Stimulated activated CD4-positive, alpha-beta T cell treated with anti-CD3 and anti-CD28 coated beads, TNF-alpha, amount 100 ng/mL, for 1 hour (primary cell): ENCODE results near the gene ANAPC16.
"Not testable (repeated sequence)": the region's sequence is repeated elsewhere in the genome, so short reads cannot be mapped to it uniquely, and the experiment has no call there.

ENCODE experiments used
- DNase-seq, 3 donors: peaks; one replicate each; pipeline ENCODE4 v3.0.0-alpha.2; 2020; ENCODE audit warnings: low read depth in 3 of 3, low spot score in 1 of 3

Gene ANAPC16

DNA sequence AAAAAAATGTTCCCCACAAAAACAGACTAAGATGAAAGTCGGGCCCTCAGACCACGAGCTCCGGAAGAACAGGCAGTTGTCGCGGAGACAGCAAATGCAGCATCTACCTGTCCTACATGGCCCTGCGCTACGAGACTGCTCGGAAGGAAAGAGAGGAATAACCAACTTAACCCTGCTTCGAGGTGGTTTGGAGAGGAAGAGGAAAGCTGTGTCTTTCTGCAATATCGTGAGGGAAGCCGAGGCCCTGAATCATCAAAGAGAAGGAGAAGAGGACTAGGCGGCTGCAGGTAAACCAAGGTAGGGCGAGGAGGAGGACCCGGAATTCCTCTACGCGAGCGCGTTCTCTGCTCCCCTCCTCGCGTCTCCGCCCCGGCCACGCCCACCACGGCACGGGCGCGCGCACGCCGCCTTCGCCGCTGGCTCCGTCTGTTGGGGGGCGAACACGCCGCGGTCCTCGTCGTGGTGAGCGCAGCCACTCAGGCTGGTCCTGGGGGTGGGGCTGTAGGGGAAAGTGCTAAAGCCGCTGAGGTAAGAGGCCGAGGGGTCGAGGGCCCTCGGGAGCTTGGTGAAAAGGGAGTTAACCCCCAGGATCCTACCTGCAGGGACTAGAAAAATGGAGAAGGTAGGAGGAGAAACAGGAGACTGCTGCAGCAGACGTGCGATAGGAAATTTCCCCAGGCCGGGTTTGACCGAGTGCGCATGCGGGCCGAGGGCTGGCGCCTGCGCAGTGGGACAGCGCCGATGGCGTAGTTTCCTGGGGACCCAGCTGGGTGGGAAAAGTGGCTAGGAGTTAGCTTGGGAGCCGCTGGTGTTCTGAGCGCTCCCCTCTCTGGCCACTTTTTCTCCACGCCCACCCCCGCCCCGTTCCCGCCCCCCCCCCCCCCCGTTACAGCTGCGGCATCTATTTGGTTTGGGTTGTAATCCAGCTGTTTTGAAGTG is at the start of gene ANAPC16, which contains the start of gene ASCC1:
Gene ANAPC16, plus strand, starts transcription at position 402 of the 939 bp plus-strand sequence. CDS start 7,903 bp downstream, outside the sequence.
Gene ASCC1, minus strand, starts transcription at position 666 of the 939 bp plus-strand sequence. CDS start 2,978 bp downstream, outside the sequence.
- DNase-seq: peak; percentile 83 to 94 (median 89)

DNA sequence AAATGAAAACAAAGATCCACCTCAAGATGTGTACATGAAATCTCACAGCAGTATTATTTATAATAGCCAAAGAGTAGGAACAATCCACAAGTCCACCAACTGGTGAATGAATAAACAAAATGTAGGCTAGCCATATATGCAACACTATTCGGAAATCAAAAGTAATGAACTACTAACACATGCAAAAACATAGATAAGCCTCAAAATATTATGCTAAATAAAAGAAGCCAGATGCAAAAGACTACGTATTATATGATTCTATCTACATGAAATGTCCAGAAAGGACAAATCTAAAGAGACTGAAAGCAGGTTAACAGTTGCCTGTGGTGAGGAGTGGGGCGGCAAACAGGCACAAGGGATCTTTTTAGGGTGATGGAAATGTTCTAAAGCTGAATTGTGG is 48.7 kb upstream of the ANAPC16 start:
- DNase-seq: no peak

DNA sequence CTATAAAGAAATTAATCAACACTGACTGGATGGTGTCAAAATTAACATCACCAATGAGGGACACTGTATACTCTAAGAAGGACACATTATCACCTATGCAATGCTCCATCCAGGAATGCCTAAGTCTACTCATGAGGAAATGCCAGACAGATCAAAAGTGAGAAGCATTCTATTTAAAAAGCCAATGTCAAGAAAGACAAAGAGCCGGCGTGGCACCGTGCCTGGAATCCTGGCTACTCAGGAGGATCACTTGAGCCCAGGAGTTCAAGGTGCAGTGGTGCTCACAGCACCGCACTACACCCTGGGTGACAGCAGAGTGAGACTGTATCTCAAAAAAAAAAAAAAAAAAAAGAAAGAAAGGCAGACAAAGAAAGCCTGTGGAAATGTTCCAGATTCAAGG is 45.5 kb upstream of the ANAPC16 start:
- no peak for DNase-seq

- DNase-seq: no peak
These were observed 45.1 kb upstream of the ANAPC16 start for GRCh38 chr10:72170733-72171132.

DNA sequence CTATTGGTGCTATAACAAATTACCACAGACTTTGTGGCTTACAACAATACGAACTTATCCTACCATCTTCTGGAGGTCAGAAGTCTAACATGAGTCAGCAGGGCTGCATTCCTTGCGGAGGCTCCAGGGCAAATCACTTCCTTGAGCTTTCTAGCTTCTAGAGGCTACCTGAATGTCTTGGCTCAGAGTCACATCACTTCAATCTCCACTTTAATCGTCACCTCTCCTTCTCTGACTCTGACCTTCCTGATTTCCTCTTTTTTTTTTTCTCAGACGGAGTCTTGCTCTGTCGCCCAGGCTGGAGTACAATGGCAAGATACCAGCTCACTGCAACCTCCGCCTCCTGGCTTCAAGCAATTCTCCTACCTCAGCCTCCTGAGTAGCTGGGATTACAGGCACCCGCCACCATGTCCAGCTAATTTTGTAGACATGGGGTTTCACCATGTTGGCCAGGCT is 44.6 kb upstream of the ANAPC16 start:
- DNase-seq: no peak

GRCh38 chr10:72173262-72173618 is 42.6 kb upstream of the ANAPC16 start:
- DNase-seq: no peak

DNA sequence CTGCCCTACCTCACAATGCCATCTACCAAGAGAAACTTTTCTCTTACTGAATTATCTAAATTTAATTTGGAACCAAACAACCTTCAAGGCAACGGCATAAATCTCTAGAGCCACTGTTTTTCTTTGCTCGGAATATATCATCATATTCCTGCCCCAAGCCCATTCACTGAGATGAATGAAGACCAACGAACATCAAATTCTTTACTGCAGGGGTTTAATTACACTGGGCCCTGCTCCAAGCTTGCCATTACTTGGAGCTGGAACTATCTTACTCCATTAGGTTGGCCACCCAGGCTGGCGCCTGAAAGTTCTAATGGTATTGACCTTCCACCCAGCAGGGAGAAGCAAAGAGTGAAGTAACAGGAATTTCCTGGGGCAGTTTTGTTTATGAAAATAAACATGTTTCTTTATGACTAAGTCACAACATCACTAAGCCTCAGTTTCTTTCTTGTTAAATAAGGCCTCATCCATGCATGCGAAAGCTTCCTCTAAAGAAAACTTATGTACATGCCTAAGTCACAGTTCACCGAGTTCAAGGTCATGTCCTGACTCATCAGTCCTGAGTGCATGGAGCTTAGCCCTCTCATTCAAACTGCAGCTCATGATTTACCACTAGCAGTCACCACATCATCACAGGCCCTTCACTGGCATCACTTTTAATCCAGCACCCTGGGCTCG is 42.1 kb upstream of the ANAPC16 start:
- DNase-seq: no peak

GRCh38 chr10:72174297-72174662 is 41.5 kb upstream of the ANAPC16 start:
- no peak for DNase-seq

GRCh38 chr10:72175149-72175548 is 40.7 kb upstream of the ANAPC16 start:
- no peak for DNase-seq

GRCh38 chr10:72176701-72177100 is 39.1 kb upstream of the ANAPC16 start:
- DNase-seq: no peak

DNA sequence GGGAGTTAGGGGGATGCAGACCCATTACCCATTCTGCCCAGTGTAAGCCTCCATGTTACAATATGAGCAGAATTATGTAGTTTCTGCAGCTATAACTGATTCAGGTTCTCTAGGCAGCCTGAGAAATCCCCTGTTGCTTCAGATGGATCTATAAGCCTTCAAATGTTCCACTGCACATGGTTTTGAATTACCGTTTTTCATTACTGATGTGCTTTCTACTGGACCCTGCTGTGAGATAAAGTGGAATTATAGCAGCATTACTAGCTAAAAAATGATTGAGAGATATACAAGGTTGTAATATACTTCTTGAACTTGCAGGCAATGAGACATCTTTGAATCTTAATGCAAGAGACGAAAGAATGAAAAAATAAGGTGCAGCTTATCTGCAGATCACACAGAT is 38.4 kb upstream of the ANAPC16 start:
- no peak for DNase-seq

DNA sequence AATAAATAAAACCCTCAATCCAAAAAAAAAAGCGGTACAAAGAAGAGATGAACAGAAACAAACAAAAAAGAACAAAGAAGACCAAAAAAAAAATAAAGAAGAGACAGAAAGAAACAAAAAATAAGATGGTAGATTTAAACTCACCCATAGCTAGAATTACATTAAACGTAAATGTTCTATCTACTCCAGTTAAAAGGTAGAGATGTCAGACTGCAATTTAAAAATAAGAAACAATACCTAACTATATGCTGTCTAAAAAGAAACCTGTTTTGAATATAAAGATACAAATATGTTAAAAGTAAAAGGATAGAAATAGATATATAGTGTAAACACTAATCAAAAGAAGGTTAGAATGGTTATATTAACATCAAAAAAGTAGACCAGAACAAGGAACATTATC is 31.7 kb upstream of the ANAPC16 start:
- DNase-seq: no peak

DNA sequence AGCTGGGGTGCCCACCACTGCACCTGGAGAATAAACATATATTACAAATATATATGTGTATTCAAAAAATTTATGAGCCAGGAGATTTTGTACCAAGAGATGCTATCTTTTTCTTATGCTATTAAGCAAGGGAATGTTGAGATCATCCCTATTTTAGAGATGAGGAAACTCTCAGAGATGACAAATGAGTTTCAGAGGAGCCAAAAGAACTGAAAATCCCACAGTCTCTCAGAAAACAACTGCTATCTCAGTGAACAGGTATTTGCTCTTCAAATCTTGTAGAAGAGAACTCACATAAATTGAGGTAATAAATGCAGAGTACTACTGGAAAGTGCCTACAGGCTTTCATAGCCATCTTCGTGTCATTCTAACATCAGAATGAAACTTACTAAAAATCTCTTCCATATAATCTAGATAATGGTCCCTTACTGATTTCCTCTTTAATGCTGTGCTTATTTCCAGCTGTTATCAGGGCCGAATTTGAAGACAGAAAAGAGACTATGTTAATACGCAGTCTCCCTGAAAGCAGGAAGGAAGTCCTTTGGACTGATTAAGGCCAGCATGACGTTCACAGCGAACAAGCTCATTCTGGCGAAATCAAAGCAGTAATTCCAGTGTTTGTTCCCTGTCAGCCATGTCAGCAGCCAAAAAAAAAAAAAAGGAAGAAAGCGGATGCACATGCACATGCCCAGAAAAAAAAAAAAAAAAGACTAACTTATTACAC is 29.4 kb upstream of the ANAPC16 start:
- no peak for DNase-seq

- no peak for DNase-seq
These were observed 28.9 kb upstream of the ANAPC16 start for GRCh38 chr10:72186982-72187330.

DNA sequence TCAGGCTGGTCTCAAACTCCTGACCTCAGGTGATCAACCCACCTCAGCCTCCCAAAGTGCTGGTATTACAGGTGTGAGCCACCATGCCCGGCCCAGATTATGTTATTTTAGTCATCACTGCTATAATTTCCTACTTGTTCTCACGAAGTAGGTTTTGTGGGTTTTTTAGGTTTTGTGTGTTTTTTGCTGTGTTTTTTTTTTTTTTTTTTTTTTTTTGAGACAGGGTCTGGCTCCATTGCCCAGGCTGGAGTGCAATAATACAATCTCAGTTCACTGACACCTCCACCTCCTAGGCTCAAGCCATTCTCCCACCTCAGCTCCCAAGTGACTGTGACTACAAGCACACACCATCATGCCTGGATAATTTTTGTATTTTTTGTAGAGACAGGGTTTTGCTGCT is 20.9 kb upstream of the ANAPC16 start:
- no peak for DNase-seq

- DNase-seq: no peak
These were observed 14.9 kb upstream of the ANAPC16 start for GRCh38 chr10:72200883-72201282.

GRCh38 chr10:72201293-72201692 is 14.5 kb upstream of the ANAPC16 start:
- DNase-seq: no peak

DNA sequence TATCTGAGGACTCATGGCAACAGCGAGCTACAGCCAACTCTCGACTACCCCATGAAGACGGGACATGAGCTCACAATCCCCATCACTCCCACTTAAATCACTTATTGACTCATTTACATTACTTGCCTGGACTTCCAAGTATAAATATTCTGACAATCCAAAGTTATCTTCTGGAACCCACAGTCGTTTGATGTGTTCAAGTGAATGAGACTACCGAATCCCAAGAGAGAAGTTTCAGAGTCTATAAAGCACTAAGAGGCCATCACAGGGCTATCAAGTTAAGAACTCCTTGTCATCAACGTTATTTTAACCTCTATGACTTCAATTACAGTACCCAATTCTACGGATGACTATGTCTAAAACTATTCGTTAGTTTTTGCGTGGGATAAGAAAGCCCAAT is 11.5 kb upstream of the ANAPC16 start:
- DNase-seq: no peak

DNA sequence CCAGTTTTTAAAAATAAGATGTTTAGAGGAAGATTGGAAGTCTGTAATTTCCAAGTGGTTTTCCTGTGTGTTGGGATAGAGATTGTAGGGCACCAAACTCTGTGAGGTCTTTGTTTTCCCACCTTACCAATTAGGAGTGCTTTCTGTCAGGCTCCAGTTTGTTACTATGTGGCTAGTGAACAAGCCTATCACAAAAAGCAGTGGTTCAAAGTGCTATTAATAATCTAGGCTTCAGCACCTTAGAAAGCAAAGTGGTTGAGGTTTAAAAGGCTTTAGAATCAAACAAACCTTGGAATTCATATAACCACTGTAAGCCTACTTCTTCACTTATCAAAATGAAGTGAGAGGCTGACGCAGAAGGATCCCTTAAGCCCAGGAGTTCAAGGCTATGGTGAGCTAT is 11.1 kb upstream of the ANAPC16 start:
- no peak for DNase-seq

DNA sequence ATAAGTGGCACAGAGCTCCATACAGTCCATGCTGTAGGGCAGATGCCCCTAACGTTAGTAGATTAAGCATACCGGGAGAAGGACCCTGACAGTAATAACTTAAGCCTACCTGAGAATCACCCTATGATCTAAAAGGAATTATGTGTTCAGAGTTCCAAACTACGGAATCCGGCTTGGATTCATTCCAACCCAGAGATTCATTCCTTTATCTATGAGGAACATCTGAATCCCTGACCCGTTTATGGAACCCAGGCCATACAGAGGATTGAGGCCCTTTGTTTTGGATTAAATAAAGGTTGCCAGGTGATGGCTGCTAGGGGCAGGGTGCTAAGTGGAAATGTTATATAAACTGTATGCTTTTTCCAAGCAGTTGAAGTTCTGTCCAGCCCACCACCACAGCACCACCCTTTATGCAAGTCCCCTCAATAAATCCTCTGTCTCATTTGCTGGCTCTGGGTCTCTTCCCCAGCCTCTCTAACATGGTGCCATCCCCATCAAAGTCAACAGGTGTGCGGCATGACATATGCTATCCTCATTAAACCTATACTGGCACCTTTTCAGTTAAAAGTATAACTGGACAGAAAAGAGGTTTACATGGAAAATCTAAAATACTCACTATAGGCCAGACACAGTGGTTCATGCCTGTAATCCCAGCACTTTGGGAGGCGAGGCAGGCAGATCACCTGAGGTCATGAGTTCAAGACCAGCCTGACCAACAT is 9.1 kb upstream of the ANAPC16 start:
- DNase-seq: no peak

GRCh38 chr10:72208526-72208925 is 7.3 kb upstream of the ANAPC16 start:
- not testable (repeated sequence) for DNase-seq
